ENCODE measurements around the gene SPTB. TPM values are rescaled to one million over a fixed set of nuclear protein-coding genes. Genes with fewer than 3 reads are reported as not detected.

Gene SPTB
- total and polyA plus RNA-seq, 9 of the 15 experiments (the other 6 are each of a cell fraction or from before 2014, with no cell fraction given), result 0.21 to 45.9 (median 11.7) TPM

- peaks cover 15% of the 10 kb centered on the region for H4K20me1 ChIP-seq (replicated peaks; ENCODE audit: control insufficient read depth, insufficient read depth, low read length)
- WGBS (ENCODE audit: insufficient coverage, low coverage, missing lambda C conversion rate), result 100% methylated on average over 1 of the region's 4 CpGs
- no peaks in the 10 kb centered on the region for H3K79me2 ChIP-seq (ENCODE audit: control insufficient read depth, insufficient read depth, low read length)
- H2AFZ ChIP-seq (ENCODE audit: low read depth, low read length), result no peak overlapping the region
- peaks cover 44% of the 10 kb centered on the region for H3K36me3 ChIP-seq (ENCODE audit: control insufficient read depth, insufficient read depth, low read length)
- no TSS peak for BruUV-seq (replicated peaks)
- no peak overlapping the region for H3K4me3 ChIP-seq
- TF ChIP-seq NKRF (IDR thresholded peaks at IDR 0.05; ENCODE audit: borderline replicate concordance) (no peak), RCOR1 (IDR thresholded peaks at IDR 0.05; ENCODE audit: borderline replicate concordance in 1 of 2, low read depth in 2 of 2, low read length in 2 of 2) (no peak), CHD7 (IDR thresholded peaks at IDR 0.05; ENCODE audit: low read depth, low read length) (no peak), CTCF (IDR thresholded peaks at IDR 0.05 in 2 of 3, conservative IDR thresholded peaks at IDR 0.05 in 1 of 3; ENCODE audit: insufficient read depth in 2 of 3, low read depth in 1 of 3, low read length in 3 of 3) (no peak), MYBL2 (IDR thresholded peaks at IDR 0.05; ENCODE audit: low read depth) (no peak), MYBL2 (CRISPR knock-in tag; IDR thresholded peaks at IDR 0.05; ENCODE audit: borderline replicate concordance) (no peak)
- DNase-seq (ENCODE audit: extremely low read depth in 1 of 4, low spot score in 3 of 4) (no peak), ATAC-seq (no peak), FAIRE-seq (no peak)
- H3K9me3 ChIP-seq (replicated peaks; ENCODE audit: control insufficient read depth, insufficient read depth, low read depth, low read length), result no peaks in the 10 kb centered on the region
- no peaks in the 10 kb centered on the region for H3K27me3 ChIP-seq (ENCODE audit: control insufficient read depth in 2 of 2, insufficient read depth in 2 of 2, low read length in 2 of 2)
- peaks cover 12 to 30% of the 10 kb centered on the region in 2 experiments; a peak in 4 of 5 replicates for H3K4me1 ChIP-seq (replicated peaks in 1 of 2; ENCODE audit: control insufficient read depth in 2 of 2, insufficient read depth in 2 of 2, low read length in 2 of 2)
- CTCF ChIA-PET (ENCODE audit: low intra/inter-chr PET ratio), result interaction anchor here (0.7 kb wide), 1 partner anchor 94 kb away, joined by 3 read pairs; no protein-coding TSS in a partner anchor
- no peak overlapping the region for H3K4me2 ChIP-seq (ENCODE audit: insufficient read depth, low read length)
- H3K9me1 ChIP-seq (ENCODE audit: control insufficient read depth, insufficient read depth, low read length), result peaks cover 7% of the 10 kb centered on the region
- intact Hi-C loops (cut with micrococcal nuclease) (no loop called here), in situ Hi-C loops (cut with MboI) (no loop called here)
- no peak overlapping the region for H3K9ac ChIP-seq (ENCODE audit: insufficient read depth in 1 of 2, low read depth in 2 of 2, low read length in 2 of 2)
- POLR2A ChIA-PET, result no interaction called here
- no peak overlapping the region for H3K27ac ChIP-seq (ENCODE audit: extremely low read depth, low read depth, low read length)
Observed at GRCh38 chr14:64765740-64766302, 113.9 kb downstream of the SPTB start.

Data from K562 (cell line).